Stimulated activated CD4-positive, alpha-beta T cell treated with anti-CD3 and anti-CD28 coated beads, TNF-alpha, amount 100 ng/mL, for 4 hours (primary cell): ENCODE results near the gene SLC40A1.

ENCODE experiments used
- DNase-seq, 3 experiments: peaks; one replicate each; pipeline ENCODE4 v3.0.0-alpha.2; 2020; ENCODE audit warnings: low read depth in 3 of 3

The SLC40A1 gene

DNA sequence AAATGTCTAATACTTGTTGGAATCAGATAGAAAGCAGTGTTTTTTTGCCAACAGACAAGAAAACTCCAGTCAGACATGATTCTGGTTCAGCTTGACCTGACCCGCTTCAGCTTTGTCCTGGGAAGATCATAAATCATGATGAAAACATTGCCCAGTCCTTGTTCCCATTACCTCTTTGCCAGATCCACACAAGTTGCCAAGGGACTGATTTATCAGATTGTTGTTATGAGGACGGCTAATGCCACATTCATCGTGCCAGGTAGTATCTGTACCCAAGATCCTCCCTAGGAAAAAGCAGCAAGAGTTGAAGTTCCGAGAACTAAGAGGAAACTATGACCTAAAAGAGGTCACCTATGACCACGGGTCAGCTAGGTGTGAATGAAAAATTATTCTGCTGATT, 39.0 kb downstream of the SLC40A1 start:
- DNase-seq, result no peak

DNA sequence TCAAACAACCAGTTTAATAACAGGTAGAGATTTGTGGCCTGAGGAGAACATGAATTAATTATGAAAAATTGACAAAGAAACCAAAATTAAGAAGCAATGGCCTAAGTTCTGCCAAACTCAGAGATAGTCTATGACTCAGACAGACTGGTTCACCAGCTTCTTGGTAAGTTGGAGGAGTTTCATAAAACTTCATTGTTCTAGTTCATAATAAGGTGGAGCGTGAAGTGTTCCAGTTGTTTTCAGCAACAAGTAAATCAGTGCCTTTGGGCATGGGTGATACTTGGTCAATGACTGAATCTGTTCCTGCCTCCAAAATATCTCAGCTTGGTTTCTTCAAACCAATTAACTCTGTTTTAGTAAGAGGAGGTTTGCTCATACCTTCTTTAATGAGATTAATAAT, 40.0 kb downstream of the SLC40A1 start:
- DNase-seq, result no peak

DNA sequence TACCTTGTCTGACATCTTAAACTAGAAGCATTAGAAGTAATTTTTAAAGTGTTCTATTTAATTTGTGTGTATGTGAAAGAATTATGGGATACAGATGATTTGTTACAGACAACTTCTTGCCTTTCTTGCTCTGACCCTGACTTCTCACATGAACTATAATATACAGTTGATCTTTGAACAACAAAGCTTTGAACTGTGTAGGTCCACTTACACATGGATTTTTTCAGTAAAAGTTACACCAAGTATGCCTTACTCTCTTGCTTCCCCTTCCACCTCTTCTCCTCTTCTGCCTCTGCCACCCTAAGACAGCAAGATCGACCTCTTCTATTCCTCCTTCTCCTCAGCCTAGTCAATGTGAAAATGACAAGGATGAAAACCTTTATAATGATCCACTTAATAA, 42.2 kb downstream of the SLC40A1 start:
- DNase-seq, result no peak

DNA sequence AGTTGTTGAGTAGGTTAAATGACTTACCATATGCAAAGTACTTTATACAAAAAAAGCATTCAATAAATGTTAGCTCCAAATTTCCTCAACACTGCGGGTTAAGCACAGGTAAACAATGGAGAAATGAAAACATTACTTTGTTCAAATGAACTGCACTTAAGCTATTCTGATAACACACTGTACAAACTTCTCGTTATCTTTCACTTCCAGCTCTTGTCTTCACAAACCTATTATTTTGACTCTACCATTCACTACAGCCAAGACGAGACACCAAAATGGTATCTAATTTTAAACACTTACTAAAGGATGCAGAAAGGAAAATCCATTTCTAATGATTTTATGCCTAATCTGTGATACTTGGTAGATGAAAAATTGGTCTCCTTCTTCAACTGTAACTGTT, 43.8 kb downstream of the SLC40A1 start:
- DNase-seq, result no peak

DNA sequence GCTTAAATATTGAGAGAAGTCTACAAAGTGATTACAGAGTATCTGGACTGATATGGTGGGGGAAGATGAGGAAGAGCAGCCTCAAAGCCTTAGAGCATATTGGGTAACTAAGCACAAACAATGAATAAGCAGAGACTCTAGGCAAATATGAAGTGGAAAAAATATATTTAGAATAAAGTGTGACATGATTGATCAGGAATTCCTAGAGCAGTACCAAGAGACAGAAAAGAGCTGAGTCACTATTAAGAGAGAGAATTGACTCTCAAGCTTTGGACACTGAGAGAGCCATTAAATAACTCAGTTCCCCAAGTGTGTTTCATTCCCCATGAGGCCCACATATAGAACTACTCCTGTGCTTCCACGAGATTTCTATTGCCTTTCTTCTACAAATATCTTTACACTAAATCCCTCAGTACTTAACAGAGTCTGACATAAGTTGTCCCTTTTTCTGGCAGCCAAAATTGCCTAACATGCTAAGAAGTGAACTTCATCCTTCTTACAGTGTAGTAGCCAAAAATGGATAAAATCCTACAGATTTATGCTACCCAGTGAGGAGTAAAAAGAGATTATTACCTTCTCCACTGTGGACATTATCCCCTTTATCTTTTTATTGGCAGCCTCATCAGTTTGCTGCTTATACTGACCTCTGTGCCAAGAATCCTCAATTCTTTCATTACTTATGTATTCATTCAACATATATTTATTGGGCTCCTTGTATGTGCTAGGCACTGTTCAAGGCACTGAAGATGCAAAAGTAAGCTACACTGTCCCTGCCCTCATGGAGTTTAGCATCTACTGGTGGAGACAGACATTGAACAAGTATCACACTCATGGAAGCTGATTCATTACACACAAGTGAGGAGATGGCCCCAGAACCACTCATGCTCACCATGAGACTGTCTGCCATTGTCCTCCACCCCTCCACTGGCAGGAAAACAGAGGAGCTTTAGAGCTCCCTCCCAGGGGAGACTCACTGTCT, 45.4 kb downstream of the SLC40A1 start:
- no peak for DNase-seq

DNA sequence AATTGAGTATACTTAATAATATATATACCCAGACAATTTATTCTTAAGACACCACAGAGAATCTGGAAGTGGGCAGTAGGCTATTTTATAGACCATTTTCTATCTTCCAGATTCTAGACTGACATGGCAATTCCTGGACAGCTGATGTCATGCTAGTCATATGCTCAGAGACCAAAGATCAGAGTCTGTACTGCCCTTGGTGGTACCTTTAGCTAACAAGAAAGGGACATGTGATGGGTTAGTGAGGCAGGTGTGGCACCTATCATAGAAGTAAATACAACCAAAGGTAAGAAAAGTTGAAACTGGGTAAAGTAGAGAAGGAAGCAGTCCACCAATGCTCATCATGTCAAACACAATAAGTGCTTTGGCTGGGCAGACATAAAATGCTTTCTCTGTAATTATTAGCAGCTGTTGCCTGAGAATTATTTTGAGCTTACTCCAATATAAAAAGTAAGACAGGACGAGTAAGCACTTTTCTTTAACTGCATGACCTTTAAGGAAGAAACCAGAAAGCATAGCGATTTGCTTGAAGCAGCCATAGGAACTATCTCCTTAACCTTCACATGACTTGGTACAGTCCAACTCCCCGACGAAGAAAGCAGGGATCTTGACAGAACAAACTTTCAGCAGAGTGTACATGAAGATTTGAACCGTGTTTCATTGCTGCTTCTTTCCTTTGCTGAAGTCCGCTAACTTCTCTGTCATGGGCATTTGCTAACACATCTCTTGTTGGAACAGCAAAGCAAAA, 47.1 kb downstream of the SLC40A1 start:
- no peak for DNase-seq

DNA sequence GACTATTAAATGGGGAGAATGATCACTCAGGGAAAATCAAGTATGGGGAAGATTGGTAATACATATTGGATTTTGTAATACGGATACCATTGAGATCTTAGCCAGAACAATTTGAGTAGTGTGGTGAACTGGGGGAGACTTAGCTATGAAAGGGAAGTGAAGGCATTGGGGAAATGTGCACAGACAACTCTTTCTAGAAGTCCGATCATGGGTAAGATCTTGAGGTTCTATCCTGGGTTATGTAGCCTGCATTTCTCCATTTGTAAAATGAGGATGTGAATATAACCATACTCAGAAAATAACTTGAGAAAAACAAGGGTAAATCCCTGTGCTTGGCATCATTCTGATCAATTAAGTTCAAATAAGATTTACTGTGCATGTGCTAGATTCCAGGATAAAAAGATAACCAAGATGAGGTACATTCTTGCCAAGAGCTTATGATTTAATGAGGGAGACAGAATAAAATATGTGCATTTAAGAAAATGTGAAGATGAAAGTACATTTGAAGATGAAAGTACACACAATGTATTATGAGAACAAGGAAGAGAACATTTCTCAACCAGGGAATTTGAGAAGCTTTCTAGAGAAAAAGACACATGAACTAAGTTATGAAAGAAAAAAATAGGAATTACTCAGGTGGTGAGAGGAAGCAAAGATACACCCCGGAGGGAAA, 49.5 kb downstream of the SLC40A1 start:
- DNase-seq, result no peak

DNA sequence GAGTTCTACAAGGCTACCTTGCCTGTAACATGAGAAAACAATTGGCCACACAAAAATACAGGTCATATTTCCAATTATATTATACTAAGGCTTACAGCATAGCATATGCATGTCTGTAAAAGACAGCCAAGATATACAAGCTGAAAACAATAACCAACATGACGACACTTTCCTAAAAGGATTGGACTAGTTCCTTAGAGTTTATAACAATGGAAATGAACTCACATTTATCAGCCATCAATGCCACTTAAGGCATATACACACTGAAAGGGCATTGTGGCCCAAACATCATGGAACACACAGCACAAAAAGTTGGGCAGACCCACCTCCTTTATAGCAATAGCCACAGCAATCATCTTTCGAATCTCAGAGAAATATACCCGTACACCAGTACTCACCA, 52.0 kb downstream of the SLC40A1 start:
- no peak for DNase-seq

DNA sequence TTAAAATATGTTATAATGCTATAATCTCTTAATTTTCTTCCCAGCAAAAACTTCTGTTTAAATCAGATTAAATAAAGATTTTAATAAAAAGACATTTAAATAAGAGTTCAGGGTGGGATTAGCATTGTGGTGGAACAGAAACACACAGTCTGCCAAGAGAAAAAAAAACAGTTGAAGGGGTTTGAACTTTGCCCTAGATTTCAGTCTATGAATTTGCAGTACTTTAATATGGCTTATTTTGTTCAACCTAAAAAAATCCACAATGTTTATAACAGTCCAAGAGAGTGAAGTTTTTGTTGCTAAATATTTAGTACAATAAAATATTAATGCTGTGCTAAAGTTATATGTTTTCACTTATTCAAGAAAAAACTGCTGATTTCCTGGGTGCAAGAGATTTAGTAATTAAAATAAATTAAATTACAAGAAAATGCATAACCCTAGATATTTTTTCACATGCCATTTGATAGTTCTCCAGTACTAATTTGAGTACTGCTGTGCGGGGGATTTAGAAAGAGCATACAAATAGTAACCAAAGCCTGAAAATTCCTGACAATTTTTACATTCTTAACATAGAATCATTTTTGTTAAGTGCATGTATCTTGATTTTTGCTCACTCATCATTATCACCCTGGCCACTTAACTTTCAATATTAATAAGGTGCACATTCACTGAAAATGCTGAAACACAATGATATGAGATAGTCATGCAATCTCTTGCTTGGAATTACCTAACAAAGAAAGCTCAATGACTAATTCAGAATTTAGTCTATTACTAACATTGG, 52.6 kb downstream of the SLC40A1 start:
- DNase-seq, result no peak

DNA sequence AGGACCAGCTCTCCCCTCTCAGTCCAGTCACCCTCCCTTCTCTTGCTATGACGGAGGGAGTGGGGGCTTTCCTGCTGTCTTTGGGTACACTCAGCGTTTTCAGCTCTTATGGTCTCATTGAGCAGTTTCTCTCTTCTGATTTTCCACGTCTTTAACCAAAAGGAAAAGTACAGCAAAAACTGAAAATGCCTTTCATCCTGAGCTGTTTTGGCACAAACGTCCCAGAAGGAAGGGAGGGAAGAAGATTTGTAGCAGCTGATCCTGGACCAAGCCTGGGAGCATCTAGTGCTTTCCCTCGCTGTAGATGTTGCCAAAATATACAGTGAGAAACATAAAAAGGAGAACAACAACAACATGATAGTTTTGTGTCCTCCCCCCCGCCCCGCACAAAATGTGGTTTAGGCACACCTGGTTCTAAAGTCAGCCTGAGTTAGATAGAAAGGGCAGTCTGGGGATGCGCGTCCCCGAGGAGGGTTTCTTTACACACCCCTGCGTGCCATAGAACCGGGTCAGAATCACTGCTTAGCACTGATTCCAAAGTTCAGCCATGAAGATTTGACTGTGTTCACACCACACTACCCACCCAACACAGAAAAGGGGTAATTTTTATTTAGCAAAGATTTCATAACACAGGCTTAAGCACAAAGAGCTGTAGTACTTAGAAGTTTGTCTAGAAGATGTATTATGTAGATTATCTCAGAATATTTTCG, 53.4 kb downstream of the SLC40A1 start:
- DNase-seq, result no peak

DNA sequence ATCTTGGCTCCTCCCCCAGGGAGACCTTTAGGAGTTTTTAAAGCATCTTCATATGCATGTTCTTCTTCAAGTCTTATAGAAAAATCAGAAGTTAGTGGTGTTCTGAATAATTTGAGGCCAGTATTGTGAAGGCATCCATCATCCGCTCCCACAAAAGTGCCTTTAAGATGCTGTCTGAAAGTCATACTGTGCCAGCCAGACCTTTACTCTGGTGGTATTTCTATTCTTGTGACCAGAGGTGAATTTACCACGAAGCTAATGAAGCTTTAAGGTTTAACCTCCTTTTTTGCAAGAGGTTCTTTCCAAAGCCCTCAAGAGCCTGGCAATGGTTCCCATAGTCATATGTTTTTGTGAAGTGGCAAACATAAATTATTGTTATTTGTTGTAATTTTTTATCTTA, 54.3 kb downstream of the SLC40A1 start:
- no peak for DNase-seq

DNA sequence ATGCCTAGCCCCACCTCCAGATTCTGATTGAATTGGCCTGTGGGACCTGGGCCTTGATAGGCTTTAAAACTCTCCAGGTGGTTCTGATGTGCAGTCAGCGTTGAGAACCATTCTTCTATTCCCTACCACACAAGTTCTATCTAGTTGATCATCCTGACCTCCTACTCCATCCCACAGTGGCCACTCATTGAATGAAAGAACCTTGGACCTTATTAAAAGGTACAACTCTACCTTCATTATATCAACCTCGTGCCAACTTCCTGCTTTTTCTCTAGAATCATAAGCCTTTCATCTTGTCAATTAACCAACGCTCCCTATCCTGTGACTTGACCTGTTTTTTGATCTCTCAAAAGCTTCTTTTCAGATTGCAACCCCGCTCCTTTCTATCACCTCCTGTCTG, 55.8 kb downstream of the SLC40A1 start:
- DNase-seq, result no peak

DNA sequence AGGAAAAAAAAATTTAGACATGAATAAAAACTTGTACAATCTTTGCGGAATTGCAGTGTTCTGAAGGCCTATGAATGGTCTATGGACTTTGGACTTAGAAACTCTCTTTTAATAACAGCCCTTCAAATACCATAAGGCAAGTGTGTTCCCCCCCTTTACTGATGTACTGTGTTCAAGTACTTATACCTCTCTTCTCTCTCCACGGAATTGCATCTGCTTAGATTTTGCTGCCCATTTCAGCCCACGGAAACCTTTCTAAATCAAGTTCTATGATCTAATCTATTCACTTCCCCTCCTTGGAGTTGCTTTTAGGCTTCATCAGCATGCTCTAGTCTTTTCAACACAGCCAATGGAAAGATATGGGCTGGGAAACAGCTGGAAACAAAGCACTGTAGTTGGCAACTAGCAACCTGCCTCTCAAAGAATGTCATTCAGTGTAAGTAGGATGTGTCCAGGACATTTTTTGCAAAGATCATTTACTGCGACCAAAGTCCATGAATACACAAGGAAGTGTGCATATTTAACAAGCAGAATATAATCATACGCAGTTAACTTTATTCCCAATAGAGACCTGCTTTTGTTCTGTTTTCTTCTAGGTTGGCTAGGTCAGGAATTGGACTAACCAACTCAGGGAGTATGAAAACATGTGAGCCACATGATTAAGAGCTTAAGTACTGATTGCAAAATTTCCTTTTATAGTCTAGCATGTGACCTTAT, 58.0 kb downstream of the SLC40A1 start:
- DNase-seq, result no peak

DNA sequence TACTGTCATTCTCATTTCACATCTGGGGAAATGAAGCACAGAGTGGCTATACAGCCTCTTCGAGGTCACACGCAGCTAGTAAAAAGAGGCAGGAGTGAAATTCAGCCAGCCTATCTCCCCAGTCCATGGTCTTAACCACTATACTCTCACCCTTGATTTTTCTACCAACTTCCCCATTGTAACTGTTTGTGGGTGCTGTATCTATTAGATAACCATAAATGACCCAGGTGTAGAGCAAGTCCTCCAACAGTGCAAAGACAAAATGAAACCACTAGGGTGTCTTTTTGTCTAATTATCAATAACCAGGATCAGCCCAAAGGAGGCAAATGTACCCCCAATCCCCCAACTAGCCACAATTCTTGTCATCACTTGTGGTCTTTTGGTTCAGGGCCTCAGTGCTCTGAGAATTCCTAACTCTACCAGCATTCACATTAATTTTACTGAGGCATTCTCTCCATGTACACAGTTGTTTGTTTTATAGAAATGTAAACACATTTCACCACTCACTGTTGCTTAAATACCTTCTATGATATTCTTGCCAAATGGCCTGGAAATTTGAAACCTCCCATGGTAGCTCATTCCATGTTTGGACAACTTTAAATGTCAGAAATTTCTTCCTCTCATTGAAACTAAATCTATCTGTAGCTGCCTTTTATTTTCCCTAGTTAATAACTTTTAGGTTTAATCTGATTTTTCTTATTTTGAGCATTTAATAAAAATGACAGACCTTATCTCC, 58.7 kb downstream of the SLC40A1 start:
- DNase-seq, result no peak

DNA sequence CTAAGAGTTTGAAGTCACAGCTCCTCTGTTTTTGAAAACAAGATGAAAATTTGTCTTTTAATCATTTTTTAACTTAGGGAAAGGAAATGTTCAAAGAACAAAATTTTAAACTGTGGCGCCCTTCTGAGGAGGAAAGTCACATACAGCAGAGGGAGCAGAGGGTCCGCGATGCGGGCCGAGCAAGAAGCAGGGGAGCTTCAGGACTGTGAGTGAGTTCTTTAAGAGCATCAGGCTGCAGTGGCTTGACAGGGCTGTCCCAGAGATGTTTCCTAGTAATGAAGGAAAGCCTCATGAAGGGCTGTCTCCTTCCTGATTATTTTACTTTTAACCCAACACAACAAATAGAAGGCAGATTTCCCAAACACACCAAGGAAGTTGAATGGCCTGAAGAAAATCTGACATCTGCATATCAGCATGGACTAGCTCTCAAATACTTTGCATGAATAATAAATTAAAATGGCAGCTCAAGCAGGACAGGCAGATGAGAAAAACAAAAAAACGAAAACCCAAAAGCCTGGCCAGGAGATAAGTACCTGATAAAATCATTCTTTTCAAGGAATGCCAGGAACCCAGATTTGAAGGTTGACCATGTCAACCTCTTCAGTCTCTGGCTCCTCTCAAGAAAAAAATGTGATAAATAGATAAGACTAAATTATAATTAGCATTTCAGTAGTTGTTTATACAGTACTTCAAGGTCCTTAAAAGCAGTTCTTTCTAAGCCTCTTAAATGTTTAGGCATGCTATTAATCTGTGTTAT, 60.8 kb downstream of the SLC40A1 start:
- no peak for DNase-seq

DNA sequence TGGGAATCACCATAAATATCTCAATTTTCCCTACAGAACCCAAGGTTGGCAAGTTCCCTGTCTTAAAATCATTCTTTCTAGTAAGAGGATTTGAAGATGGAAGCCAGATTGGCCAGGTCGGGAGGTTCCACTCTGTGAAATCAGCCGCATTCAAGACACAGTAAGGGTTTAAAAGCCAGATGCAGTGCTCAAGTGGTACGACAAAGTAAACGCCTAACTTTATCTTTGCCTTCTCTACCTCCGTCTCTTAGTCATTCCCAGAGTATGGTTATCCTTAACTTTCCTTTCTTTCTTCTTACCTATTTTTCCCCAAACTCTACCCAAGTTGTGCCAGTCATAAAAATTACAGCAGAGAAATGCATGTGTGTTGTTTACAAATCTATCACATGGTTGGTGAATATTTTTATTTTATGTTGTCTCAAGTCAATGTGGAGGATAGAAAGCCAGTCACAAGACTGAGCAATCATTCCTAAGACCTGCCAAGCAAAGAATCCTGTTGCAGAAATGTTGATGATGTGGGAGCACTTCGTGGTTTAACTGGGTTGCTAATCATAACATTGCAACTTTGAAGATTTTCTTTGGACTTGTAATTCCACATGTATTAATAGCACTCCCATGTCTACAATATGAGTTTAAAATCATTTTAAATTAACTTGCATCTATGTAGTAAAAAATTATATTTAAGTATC, 62.6 kb downstream of the SLC40A1 start:
- DNase-seq, result no peak

DNA sequence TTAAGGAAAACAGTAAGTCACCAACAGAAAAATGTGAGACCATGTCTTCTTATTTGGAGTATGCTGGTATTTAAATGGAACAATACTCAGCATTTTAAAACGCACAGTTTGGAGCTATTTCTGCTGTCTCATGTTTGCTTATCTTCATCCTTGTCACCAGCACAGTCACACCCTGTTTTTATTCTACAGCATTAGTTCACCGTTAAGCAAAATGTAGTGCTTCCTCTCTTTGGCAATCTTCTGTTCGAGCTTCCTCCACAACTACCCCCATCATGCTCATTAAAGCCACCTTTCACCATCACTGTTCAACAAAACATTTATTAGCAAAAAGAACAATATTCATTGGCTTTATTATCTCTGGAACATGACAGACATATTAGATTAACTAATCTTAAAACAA, 64.0 kb downstream of the SLC40A1 start:
- no peak for DNase-seq

DNA sequence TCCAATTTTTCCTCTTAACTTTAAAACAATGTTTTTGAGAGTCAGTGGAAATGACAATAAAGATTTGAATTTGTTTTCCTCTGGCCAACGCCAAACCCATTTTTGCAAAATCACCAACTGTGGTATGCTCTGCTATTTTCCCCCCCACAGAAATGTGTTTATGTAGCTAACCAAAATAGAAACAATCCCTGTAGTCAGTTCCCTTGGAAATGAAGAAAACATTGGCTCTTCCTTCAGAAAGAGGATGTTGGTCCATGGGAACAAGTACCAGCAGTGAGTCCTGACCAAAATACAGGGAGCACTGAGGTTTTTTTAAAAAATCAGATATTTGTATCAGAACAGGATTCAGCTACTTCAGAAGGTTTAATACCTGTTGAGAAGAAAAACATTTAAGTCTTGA, 65.3 kb downstream of the SLC40A1 start:
- no peak for DNase-seq
